RCC 7860 (cell line): ENCODE data around the gene CNOT2.

ENCODE experiments used
- DNase-seq: peaks from one replicate; pipeline ENCODE4 v3.0.0-alpha.2; 2015; ENCODE audit warnings: low spot score
- FAIRE-seq: peaks from 2 replicates; lab custom pipeline; 2012; peaks lifted over from hg19 to GRCh38; lab: Jason Lieb, UNC

The CNOT2 gene

GRCh38 chr12:70249903-70250302 is 6.7 kb downstream of the CNOT2 start:
- DNase-seq, result no peak
- FAIRE-seq, result no peak

GRCh38 chr12:70251226-70251625 is 8.0 kb downstream of the CNOT2 start:
- no peak for FAIRE-seq
- no peak for DNase-seq

GRCh38 chr12:70251661-70252060 is 8.4 kb downstream of the CNOT2 start:
- FAIRE-seq (no peak), DNase-seq (no peak)

DNA sequence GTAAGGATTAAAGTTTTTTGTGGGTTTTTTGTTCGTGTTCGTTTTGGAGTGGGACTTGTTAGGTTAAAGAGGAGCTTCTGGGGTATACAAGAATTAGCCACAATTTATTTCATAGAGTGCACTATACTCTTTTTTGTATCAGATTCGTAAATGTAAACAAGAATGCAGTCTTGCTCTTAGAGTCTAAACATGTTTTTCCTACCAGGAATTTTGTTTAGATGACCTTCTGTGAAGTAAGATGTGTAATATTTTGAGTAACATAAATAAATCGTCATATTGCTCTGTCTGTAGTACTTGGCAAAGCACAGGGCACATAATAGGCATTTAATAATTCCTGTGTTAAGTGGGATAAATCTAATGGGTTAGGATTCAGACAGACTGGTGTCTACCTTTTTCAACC is 9.6 kb downstream of the CNOT2 start:
- FAIRE-seq, result no peak

DNA sequence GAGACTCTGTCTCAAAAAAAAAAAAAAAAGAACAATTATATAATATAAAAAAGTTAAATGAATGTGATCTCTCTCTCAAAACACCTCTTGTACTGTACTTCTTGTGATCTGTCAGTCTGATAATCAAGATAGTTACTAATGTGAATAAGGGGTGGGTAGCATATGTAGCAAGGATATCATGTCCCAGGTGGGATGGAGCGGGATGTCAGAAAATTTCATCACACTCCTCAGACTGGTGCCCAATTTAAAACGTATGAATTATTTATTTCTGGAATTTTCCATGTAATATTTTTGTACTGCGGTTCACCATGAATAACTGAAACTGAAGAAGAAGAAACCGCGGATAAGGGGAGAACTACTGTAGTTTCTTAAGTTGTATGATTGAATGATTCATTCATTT is 11.0 kb downstream of the CNOT2 start:
- FAIRE-seq (no peak), DNase-seq (no peak)

More for the DNA sequence above, 9.6 kb downstream of the CNOT2 start:
- no peak for DNase-seq

DNA sequence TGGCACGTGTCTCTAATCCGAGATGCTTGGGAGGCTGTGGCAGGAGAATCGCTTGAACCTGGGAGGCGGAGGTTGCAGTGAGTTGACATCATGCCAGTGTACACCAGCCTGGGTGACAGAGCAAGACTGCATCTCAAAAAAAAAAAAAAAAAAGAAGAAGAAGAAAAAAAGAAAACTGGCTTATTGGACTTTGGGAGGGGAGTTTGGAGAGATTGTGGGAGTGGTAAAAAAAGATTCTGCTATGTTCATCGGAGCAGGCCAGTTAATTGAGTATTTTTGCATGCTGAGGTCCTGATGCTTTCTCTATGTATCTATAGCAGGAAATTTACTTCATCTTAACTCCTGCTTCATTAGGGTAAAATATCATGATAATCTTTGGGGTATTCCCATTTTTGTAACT is 11.6 kb downstream of the CNOT2 start:
- no peak for DNase-seq
- FAIRE-seq, result no peak

DNA sequence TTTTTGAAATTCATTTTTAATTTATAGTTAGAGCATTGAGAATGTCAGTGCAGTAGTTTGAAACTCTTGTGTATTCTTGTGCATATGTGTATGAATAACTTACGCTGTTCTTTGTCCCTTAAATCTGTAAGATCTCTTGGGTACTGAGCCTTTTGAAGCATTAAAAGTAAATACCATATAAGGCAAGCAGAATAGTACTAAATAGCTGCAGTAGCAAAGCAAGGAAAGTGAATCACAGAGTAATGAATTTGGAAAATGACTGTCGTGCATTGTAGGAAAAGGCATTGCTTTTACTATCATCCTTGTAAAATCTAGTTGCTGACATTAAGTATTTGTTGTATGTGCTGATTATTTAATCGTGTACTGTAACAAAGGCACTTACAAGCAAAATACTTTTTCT is 12.1 kb downstream of the CNOT2 start:
- DNase-seq, result no peak
- no peak for FAIRE-seq

- FAIRE-seq, result no peak
These were observed 15.6 kb downstream of the CNOT2 start for GRCh38 chr12:70258605-70259403.

GRCh38 chr12:70260646-70261045 is 17.4 kb downstream of the CNOT2 start:
- DNase-seq (no peak), FAIRE-seq (no peak)

More at GRCh38 chr12:70258605-70259403, 15.6 kb downstream of the CNOT2 start:
- no peak for DNase-seq

DNA sequence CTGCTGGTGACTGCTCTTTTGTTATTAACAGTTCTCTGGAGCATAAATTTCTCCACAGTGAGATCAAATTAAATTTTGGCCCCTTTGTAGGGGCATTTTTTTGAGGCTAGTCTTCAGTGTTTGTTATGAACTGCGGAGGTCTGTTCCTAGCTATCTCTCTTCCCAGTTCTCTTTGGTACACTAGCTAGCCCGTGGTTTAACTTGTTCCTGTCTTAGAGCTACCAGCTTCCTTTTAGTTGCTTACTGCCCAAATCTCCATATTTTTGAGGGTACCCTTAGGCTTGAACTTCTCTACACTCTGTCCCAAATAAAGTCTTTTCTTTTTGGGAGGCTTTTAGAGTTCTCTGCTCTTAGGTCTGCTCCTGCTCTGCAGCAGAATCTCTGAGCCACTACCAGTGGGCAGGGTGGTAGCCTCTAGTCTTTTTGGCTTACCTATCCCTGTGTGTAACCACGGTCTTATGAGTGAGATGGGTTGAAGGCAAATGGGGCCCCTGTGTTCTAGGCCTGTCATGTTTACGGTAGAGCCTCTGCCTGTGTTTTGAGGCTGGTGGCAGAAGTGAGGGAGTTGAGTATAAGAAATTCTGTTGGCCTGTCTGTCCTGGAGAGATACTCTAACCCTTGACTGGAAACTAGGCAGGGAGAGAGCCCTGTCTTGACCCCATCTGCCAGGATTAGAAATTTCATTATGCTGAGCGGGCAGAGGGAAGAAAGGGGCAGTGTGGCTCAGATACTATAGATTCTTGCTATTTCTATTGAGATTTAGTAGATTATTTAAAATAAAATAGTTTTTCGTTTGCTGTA is 21.0 kb downstream of the CNOT2 start:
- DNase-seq (no peak), FAIRE-seq (no peak)

DNA sequence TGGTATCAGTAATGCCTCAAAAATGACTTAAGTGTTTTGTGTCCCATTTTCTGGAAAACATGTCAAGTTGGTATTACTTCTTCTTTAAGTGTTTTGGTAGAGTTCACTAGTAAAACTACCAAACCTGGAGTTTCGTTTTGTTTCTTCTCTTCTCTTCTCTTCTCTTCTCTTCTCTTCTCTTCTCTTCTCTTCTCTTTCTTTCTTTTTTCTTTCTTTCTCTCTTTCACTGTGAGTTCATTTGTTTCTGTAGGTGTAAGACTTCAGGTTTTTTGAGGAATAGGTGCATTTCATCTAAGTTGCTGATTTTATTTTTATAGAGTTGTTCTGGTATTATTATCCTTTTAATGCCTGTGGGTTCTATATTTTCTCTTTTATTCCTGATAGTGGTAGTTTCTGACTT is 21.9 kb downstream of the CNOT2 start:
- FAIRE-seq (no peak), DNase-seq (no peak)

DNA sequence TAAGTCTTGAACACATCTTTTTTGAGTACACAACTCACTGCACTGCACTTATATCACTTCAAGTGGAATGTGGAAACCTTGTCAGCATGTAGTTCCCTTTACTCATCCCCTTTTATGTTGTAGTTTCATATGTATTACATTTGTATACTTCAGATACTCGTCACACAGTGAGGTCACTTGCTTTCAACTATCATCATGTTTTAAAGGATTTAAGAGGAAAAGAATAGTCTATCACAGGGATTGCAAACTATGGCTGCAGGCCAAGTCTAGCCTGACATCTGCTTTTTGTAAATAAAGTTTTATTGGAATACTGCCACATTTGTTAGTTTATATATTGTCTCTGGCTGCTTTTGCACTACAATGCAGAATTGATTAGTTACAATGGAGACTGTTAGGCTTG is 24.3 kb downstream of the CNOT2 start:
- no peak for FAIRE-seq

DNA sequence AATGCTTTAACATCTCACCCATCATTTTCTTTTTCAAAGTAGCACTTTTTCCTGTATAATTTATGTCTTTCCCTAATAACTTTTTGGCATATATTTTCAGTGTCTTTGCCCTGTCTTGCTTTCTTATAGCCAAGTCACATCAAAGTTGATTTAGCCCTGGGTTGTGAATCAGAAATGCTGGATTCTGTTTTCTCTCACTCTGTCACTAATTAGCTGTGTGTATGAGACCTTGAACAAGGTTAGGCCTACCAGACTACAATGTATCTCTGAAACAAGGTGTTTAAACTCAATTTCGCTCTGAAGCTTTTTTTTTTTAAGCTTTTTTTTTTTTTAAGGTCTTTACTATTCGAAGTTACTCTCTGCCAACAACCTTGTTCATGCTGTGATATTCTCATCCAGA is 25.7 kb downstream of the CNOT2 start:
- DNase-seq (no peak), FAIRE-seq (no peak)

More for the DNA sequence above, 24.3 kb downstream of the CNOT2 start:
- no peak for DNase-seq

- no peak for FAIRE-seq
- DNase-seq, result no peak
These were observed 26.9 kb downstream of the CNOT2 start for GRCh38 chr12:70270108-70270507.

GRCh38 chr12:70271025-70271424 is 27.8 kb downstream of the CNOT2 start:
- DNase-seq (peak; percentile 16), FAIRE-seq (peak; percentile 77)

GRCh38 chr12:70272510-70272909 is 29.3 kb downstream of the CNOT2 start:
- FAIRE-seq (no peak), DNase-seq (no peak)

DNA sequence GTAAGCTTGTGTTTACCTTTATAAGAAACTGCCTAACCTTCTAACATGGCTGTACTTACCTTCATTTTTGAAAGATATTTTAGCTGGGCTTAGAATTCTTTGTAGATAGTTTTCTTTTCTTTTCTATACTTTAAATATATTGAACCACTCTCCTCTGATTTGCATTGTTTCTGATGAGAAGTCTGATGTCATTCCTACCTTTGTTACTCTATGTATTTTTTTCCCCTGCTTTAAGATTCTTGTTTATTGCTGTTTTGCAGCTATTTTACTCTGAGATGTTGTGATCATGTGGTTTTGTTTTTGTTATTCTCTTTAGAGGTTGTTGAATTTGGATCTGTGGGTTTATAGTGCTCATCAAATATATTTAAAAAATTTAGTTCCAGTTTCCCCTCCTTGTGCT is 31.8 kb downstream of the CNOT2 start:
- FAIRE-seq (no peak), DNase-seq (no peak)

DNA sequence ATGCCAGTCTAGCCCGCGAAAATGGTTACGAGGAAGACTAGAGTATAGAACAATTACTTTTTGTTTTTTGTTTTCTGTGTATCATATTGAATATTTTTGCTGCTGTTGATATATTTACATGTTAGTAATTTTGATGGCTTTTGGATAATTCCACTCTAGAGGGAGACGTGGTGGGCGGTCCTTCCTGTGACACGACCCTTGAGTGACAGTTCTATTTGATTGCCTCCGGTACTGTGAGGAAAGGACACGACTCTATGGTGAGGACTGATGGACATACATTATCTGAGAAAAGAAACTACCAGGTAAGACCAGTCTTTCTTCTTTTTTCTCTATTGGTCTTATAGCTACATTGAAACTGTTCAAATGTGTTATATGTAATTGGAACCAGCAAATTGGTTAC is 34.7 kb downstream of the CNOT2 start:
- DNase-seq (no peak), FAIRE-seq (no peak)

DNA sequence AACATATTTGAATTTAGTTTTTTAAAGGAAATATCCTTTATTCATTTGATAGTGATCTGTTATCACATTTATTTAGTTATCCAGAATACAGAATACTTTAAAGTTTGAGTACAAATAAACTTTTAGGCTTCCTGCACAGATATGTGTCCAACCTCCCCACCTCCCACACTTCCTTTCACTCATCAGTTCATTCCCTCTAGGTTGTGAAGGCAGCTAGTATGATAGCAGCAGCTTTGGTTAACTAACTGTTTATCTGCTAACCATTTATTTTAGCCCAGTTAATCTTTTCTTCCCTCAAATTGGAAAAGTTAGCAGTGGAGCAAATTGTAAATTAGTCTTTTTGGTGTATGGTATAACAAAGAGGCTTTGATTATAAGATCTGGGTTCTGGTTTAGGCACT is 35.7 kb downstream of the CNOT2 start:
- no peak for FAIRE-seq
- no peak for DNase-seq

- FAIRE-seq, result no peak
These were observed 40.0 kb downstream of the CNOT2 start for GRCh38 chr12:70283232-70283631.

DNA sequence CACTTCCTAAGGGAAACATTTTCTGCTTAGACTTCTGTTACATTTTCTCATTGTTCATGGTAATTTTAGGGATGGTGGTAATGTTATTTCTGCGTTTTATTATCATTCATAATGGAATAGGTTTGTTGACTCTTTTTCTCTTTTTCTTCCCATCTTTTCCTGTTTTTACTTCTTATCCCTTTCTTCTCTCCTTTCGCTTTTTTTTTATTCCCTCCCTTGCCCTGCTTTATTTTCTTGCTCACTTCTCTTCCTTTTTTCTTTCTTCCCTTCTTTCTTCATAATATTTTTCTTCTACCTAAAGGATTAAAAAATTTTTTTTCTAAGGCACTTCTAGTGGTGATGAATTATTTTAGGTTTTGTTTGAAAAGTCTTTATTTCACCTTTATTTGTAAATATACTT is 45.6 kb downstream of the CNOT2 start:
- DNase-seq, result no peak
- no peak for FAIRE-seq

More at GRCh38 chr12:70283232-70283631, 40.0 kb downstream of the CNOT2 start:
- DNase-seq, result no peak

DNA sequence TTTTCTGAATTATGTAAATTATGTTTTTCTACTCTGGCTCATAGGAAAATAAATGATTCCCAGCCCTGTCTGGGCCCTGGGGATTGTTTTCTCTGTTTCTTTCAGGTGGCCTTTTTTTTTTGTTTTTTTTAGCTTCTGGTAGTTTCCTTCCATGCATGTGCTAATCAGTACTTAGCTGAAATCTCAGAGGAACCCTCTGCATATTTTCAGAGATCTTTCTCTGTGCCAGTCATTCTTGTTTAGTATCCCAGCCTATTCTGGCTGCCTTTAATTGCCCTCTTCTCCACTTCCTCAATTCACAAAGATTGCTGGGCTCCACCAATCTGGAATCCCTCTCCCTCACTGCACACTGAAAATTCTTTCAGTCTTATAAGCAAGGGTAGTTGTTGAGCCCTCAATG is 46.9 kb downstream of the CNOT2 start:
- FAIRE-seq (no peak), DNase-seq (no peak)
